HG03342 (cell line): ENCODE data around the gene ARHGAP33.

Experiments used
- ATAC-seq: cut with Tn5 transposase; IDR thresholded peaks from one replicate; pipeline ENCODE4 v1.9.1; 2021; ENCODE audit warnings: mild to moderate bottlenecking, moderate library complexity; ENCODE audit not compliant: unreplicated experiment

Gene ARHGAP33

DNA sequence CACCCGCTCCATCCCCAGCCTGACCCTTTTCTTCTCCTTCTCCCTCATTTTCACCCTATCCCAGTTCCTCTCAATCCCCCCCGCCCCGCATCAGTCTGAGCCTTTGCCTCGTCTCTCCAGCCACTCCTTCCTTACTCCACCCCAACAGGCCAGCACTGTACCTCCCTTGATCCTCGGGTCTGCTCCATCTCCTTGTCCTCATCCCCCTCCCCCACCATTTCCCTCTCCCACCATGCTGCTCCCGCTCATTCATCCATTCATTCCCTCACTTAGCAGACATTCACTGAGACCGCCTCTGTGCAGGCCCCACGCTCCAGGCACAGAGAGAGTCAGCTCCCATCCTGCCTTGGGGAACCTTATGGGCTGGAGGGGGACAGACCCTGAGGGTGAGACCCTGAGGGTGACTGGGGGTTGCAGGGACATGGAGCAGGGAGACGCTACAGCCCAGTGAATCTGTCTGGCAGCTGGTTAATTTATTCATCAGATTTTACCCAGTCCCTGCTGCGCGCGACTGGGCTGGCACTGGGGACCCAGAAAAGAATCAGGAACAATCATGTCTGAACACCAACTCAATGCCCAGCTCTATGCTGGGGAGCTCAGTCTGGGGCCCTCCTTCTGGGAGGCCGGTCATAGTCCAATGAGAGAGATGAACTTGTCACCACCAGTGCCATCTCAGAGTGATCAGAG, 881 bp downstream of the ARHGAP33 start:
- ATAC-seq: no peak

DNA sequence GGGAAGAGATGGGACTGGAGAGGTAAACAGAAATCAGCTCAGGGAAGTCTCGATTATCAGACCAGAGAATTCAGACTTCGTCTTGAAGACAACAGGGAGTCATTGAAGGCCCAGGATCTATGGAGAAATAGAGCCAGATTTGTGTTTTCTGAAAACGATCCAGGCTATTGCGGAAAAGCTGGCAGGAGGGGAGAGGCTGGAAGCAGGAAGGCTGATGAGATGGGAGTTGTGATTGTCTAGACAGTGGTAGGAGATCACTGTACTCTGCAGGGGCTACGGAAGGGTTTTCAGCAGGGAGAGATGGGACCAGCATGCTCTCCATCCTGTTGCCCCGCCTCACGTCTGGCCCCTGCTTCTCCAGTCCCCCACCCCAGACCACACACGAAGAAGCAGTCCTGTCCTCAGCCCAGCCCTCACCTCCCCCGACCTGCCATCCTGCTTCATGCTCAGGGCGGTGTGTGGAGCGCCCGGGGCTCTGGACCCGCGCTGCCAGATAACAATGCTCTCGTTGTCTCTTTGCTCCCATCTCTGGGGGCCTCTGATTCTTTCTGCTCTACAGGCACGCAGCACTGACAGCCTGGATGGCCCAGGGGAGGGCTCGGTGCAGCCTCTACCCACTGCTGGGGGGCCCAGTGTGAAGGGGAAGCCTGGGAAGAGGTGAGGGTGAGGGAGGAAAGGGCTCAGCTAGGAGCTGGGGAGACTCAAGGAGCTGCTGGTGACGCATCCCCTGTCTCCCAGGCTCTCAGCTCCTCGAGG, 1.9 kb downstream of the ARHGAP33 start:
- ATAC-seq: no peak

DNA sequence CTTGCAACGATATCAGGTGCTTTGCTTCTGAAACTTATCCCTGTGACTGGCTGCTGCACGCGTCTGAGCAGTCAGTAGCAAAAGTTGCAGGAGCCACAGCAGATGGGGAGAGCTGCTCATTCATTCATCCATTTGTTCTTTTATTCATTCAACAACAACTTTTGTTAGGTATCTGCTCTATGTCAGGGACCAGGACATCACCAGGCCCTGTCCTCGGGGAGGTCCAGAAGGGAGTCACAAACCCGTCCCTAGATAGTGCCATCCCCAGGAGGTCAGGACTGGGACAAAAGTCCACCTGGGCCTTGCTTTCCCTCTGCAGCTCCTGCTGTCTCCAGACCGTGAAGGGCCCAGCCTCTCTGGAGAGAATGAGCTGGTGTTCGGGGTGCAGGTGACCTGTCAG, 2.6 kb downstream of the ARHGAP33 start:
- ATAC-seq: no peak

DNA sequence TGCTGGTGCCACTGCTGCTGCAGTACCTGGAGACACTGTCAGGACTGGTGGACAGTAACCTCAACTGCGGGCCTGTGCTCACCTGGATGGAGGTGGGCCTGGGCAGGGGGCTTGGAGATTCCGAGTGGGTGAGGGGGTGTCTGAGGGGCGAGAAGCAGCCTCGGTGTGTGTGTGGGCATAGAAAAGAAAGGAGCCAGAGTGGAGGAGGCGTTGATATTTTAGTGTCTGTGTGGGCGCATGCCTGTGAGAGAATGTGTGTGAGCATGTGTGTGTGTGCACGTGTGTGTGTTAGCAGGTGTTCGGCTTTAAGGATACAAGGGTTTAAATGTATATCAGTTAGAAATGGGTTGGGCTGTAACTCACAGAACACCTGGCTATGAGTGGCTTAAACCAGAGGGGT, 3.7 kb downstream of the ARHGAP33 start:
- no peak for ATAC-seq

DNA sequence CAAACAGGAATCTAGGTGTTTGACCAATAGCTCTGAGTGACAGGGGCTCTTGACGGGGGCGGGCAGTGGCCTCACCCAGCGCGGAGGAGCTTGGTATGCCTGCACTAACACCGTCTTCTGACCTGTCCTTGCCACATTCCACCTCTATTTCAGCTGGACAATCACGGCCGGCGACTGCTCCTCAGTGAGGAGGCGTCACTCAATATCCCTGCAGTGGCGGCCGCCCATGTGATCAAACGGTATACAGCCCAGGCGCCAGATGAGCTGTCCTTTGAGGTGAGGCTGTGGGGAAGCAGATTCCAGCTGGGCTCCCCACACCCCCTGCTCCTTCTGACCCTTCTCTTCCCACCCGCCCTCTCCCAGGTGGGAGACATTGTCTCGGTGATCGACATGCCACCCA, 4.7 kb downstream of the ARHGAP33 start:
- no peak for ATAC-seq

DNA sequence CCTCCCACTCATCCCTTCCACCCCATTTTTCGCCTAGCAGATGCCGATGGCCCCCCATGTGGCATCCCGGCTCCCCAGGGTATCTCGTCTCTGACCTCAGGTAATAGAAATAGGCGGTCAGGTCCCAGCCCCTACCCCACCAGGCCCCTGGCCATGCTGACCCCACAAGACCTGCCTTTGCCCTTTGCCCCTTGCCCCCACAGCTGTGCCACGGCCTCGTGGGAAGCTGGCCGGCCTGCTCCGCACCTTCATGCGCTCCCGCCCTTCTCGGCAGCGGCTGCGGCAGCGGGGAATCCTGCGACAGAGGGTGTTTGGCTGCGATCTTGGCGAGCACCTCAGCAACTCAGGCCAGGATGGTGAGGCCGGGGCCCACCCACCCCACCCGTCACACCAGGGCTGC, 5.4 kb downstream of the ARHGAP33 start:
- no peak for ATAC-seq

DNA sequence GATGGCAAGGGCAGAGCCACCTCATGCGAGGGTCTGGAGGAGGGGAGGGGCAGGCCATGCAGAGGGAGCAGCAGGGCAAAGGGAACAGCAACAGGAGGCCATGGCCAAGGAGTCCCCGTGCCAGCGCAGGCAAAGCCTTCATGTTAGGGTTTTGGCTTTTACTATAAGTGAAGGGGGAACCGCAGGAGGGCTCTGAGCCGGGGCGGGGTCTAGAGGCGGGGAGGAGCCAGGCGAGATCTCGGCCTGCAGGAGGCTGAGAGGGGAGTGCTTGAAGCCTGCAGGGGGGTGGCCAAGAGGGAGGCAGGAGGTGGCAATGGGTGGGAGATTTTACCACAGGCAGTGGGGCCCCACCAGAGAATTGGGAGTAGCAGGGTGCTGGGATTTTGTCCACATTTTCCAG, 6.3 kb downstream of the ARHGAP33 start:
- no peak for ATAC-seq

DNA sequence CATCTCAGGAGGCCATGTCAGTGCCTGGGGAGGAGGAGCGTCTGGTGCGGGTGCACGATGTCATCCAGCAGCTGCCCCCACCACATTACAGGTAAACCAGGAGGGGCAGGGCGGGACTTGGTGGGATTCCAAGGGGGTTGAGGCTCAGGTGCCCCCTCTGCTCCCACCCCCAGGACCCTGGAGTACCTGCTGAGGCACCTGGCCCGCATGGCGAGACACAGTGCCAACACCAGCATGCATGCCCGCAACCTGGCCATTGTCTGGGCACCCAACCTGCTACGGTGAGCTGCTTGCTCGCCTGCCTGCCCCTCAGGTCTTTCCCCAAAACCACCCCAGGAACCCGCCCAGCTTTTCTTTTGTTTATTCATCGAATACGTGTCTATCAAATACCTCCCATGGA, 7.2 kb downstream of the ARHGAP33 start:
- ATAC-seq: no peak

DNA sequence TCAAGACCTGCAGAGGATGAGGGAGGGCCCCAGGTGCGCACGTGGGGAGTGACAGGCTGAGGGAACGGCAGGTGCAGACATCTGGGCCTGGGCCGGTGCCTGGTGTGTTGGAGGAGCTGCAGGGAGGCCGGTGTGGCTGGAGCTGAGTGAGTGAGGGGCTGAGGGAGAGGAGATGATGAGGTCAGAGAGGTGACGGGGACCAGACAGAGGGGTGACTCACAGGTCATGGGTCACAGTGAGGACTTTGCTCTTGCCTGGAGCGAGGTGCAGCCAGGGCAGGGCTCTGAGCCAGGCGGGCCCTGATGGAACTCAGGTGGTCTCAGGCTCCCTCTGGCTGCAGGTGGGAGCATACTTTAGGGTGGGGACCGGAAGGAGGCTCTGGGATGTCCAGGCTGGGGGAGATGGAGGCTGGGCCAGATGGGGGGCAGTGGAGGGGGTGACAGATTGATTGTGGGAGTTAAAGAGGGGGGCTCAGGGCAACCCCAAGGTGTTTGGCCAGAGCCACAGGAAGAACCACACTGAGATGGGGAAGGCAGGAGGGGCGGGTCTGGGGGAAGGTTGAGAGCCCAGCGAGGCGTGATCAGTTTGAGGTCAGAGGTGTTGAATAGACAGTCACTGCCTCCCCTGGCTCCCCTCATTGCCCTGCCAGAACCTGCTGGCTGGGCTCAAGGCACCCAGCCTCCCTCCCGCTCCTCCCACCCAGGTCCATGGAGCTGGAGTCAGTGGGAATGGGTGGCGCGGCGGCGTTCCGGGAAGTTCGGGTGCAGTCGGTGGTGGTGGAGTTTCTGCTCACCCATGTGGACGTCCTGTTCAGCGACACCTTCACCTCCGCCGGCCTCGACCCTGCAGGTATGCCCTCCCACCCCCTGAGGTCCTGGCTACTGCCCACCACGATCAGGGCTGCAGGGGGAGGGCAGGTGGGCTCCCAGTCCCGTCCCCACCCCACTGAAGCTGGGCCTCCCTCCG, 8.4 kb downstream of the ARHGAP33 start:
- no peak for ATAC-seq

DNA sequence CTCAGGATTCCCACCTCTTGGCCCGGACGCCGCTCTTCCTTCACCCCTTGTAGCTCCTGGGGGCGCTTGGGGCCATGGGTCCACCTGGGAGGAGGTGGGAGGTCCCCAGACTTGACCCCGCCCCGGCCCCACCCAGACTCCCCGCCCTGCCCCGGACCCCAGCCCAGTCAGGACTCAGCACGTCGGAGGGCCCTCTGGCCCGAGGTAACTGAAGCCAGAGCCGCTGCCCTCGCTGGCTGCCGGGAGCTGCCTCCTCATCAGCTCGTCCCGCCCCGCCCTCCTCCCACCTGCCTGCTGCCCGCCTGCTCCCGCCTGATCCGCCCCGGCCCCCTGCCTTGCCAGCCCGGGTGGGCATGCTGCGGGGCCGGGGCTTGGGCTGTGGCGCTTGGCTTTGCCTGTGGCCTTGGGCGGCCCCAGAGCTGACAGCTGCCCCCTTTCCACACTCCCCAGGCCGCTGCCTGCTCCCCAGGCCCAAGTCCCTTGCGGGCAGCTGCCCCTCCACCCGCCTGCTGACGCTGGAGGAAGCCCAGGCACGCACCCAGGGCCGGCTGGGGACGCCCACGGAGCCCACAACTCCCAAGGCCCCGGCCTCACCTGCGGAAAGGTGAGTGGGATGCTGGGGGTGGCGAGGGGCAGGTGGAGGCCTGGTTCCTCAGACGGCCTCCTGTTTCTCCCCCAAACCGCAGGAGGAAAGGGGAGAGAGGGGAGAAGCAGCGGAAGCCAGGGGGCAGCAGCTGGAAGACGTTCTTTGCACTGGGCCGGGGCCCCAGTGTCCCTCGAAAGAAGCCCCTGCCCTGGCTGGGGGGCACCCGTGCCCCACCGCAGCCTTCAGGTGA, 9.4 kb downstream of the ARHGAP33 start:
- ATAC-seq: no peak

DNA sequence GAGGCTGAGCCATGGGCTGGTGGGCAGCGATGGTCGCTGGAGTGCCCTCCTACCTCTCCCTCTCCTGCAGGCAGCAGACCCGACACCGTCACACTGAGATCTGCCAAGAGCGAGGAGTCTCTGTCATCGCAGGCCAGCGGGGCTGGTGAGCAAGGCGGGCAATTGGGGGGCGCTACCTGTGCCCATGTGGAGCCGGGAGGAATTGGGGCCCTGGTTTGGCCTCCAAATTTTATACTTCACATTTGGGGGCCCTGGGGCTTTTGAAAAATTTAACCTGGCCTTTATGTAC, 9.9 kb downstream of the ARHGAP33 start:
- no peak for ATAC-seq

DNA sequence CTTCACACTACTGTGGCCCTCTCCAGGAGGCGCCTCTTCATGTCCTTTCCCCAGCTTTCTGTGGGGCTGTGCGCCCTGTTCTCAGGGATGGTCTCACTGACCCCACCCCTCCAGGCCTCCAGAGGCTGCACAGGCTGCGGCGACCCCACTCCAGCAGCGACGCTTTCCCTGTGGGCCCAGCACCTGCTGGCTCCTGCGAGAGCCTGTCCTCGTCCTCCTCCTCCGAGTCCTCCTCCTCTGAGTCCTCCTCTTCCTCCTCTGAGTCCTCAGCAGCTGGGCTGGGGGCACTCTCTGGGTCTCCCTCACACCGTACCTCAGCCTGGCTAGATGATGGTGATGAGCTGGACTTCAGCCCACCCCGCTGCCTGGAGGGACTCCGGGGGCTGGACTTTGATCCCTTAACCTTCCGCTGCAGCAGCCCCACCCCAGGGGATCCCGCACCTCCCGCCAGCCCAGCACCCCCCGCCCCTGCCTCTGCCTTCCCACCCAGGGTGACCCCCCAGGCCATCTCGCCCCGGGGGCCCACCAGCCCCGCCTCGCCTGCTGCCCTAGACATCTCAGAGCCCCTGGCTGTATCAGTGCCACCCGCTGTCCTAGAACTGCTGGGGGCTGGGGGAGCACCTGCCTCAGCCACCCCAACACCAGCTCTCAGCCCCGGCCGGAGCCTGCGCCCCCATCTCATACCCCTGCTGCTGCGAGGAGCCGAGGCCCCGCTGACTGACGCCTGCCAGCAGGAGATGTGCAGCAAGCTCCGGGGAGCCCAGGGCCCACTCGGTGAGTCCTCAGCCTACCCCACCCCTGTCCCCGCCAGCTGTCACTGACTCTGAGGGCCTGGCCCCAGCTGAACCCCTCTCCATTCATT, 11.2 kb downstream of the ARHGAP33 start:
- ATAC-seq: no peak

DNA sequence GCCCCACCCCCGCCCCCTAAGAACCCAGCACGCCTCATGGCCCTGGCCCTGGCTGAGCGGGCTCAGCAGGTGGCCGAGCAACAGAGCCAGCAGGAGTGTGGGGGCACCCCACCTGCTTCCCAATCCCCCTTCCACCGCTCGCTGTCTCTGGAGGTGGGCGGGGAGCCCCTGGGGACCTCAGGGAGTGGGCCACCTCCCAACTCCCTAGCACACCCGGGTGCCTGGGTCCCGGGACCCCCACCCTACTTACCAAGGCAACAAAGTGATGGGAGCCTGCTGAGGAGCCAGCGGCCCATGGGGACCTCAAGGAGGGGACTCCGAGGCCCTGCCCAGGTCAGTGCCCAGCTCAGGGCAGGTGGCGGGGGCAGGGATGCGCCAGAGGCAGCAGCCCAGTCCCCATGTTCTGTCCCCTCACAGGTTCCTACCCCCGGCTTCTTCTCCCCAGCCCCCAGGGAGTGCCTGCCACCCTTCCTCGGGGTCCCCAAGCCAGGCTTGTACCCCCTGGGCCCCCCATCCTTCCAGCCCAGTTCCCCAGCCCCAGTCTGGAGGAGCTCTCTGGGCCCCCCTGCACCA, 11.9 kb downstream of the ARHGAP33 start:
- no peak for ATAC-seq

DNA sequence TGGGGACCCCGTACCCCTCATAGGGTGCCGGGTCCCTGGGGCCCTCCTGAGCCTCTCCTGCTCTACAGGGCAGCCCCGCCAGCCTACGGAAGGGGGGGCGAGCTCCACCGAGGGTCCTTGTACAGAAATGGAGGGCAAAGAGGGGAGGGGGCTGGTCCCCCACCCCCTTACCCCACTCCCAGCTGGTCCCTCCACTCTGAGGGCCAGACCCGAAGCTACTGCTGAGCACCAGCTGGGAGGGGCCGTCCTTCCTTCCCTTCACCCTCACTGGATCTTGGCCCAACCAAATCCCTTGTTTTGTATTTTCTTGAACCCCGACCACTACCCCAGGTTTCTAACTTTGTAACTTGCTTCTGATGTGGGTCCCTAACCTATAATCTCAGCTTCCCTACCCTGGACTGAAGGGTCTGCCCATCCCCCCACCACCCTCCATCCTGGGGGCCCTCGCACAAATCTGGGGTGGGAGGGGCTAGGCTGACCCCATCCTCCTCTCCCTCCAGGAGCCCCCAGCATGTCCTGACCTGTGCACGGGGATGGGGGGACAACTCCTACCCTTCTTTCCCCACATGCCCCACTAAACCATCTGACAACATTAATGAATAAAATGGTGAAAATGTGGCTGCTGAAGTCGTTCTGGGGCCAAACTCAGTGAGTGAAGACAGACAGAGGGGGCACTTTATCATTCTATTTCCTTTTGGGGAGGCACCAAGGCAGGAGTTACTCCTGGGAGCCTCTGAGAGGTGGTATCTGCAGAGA, 13.0 kb downstream of the ARHGAP33 start:
- ATAC-seq: no peak

DNA sequence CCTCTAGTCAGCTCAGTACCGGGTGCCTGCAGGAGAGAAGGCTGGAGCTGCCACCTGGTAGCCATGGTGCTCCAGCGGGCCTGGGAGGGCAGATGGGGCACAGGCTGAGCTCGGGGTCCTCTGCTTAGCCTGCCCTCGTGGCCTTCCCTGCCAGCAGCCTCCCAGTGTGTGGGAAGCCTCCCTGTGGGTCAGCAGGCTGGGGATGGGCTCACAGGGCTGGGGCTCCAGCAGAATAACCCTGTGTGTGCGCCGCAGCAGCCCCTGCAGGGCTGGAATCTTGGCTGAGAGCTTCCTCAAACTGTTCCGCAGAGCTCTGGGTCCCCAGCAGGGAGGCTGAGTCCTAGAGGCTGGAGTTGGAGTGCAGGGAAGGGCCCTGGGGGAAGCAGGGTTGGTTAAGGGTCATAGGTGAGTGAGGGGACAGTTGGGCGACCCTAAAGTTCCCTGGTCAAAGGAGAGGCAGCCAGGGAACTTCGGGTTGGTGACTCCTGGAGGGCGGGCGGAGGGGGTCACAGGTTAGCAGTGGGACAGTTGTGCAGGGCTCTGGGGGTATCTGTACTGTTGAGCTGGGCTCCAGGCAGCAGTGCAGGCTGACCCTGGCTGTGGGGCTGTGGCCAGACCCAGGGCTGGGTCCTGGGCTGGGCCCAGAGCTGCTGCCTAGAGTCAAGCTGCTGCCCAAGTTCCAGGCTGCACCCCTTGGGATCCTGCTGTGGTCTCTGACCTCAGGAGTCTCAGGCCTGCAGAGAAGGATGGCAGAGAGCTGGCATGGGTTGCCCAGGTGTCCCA, 14.0 kb downstream of the ARHGAP33 start:
- no peak for ATAC-seq

DNA sequence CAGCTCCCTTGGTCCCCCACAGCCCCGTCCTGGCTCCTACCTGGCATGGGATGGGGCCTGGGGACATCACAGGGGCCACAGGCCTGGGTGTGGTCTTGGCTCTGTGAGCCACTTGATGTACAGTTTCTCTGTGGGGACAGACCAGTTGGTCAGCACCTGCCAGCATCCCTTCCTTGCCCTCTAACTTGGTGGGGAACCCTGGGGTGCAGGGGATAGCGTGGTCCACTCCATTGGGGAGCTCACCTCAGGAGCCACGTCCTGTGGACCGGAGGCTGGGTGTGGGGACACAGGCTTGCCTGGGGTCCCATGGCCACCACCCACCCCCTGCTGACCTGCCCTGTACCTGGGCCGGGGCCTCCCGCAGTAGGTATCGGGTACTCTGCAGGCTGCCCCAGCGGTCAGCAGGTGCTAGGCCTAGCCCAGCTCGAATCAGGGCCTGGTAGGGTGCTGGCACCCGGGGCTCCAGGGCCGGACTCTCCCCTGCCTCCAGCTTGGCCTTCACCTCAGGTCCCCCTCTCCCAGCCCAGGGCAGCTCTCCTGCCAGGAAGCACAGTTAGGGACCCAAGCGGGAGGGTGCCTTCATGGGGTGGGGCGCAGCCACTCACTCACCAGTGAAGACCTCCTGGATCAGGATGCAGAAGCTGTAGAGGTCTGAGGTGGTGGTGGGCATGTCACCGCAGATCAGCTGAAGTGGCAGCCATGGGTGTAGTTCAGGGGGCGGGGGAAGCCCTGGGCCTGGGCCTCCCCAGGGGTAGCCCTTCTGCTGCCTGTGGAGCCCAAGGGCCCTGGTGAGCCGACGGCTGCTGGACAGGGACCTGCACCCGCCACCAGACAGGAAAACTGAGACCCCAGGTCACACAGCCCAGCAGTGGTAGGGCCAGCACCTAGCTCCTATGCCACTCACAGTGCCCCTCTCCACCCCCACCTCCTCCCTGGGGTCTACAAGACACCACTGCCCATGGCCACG, 14.9 kb downstream of the ARHGAP33 start:
- ATAC-seq: no peak
